Measurements from ENCODE around the gene DIP2A. TPM values are rescaled to one million over a fixed set of nuclear protein-coding genes. Genes with fewer than 3 reads are reported as not detected.
A peak's percentile ranks its signal among the peaks of the same experiment; 100 is the strongest.

Gene DIP2A
- total RNA-seq, 2 experiments from 2014 or later = 61.2 to 66.1 TPM

DNA sequence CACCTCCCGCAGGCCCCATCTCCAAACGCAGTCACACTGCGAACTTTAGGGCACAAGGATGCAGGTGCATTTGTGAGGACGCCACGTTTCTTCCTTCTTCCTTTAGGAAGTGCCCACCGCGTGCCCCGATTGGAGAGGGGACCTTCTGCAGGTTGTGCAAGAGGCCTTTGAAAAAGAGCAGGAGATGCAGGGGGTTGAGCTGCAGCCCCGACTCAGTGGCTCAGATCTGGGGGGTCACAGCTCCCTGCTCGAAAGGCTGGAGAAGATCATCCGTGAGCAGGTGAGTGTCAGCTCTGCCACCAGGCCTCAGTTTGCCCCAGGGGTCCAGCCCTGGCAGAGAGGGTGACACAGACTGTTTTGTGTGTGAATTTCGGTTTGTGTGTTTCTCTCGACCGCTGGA lies 31.2 kb upstream of the DIP2A start:
- Histone ChIP-seq H3K4me1 (ENCODE audit: insufficient read depth, low read length) (peaks cover 39% of the 10 kb centered on the region), H3K27ac (ENCODE audit: low read depth in 1 of 2, low read length in 2 of 2) (no peak overlapping the region), H3K4me3 (ENCODE audit: low read length) (no peak overlapping the region), H3K27me3 (ENCODE audit: control insufficient read depth in 1 of 2, insufficient read depth in 2 of 2, low read length in 2 of 2) (no peaks in the 10 kb centered on the region), H3K9me3 (ENCODE audit: control insufficient read depth in 1 of 2, insufficient read depth in 1 of 2, low read length in 2 of 2) (no peaks in the 10 kb centered on the region), H3K36me3 (ENCODE audit: insufficient read depth, low read length) (peaks cover 50% of the 10 kb centered on the region)
- intact Hi-C loops (cut with DNase I, micrococcal nuclease) = no loop called here
- Mint-ChIP-seq H3K27ac (peak overlapping the region; percentile 12), H3K4me3 (no peak overlapping the region), H3K9me3 (no peaks in the 10 kb centered on the region), H3K36me3 (ENCODE audit: low read depth) (peaks cover 33% of the 10 kb centered on the region), H3K4me1 (ENCODE audit: low read depth) (peaks cover 25% of the 10 kb centered on the region), H3K27me3 (no peaks in the 10 kb centered on the region)
- TF ChIP-seq, protein P1, sequence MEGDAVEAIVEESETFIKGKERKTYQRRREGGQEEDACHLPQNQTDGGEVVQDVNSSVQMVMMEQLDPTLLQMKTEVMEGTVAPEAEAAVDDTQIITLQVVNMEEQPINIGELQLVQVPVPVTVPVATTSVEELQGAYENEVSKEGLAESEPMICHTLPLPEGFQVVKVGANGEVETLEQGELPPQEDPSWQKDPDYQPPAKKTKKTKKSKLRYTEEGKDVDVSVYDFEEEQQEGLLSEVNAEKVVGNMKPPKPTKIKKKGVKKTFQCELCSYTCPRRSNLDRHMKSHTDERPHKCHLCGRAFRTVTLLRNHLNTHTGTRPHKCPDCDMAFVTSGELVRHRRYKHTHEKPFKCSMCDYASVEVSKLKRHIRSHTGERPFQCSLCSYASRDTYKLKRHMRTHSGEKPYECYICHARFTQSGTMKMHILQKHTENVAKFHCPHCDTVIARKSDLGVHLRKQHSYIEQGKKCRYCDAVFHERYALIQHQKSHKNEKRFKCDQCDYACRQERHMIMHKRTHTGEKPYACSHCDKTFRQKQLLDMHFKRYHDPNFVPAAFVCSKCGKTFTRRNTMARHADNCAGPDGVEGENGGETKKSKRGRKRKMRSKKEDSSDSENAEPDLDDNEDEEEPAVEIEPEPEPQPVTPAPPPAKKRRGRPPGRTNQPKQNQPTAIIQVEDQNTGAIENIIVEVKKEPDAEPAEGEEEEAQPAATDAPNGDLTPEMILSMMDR (IDR thresholded peaks at IDR 0.05) = no peak
- DNase-seq (no peak), ATAC-seq (ENCODE audit: poor library complexity) (no peak)
- POLR2A ChIA-PET = no interaction called here
- CTCF ChIA-PET = no interaction called here

DNA sequence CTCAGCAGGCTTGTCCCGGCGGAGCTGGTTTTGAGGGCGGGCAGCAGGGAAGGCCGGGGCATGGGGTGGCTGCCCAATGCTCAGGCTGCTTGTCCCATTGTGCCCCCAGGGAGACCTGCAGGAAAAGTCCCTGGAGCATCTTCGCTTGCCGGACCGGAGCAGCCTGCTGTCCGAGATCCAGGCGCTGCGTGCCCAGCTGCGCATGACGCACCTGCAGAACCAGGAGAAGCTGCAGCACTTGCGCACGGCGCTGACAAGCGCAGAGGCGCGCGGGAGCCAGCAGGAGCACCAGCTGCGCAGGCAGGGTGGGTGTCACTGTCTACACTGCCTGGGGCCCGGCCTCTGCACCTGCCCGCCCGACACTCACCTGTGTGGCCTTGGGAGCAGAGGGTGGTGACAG lies 30.4 kb upstream of the DIP2A start:
- no peak overlapping the region for H3K27ac Mint-ChIP-seq
- peaks cover 22% of the 10 kb centered on the region for H3K4me1 Mint-ChIP-seq (ENCODE audit: low read depth)
- no peaks in the 10 kb centered on the region for H3K27me3 Mint-ChIP-seq
- no peak for ATAC-seq (ENCODE audit: poor library complexity)
- ChIA-PET POLR2A (no interaction called here), CTCF (no interaction called here)
- H3K9me3 ChIP-seq (ENCODE audit: control insufficient read depth in 1 of 2, insufficient read depth in 1 of 2, low read length in 2 of 2) = no peaks in the 10 kb centered on the region
- no peak for DNase-seq
- H3K4me3 ChIP-seq (ENCODE audit: low read length) = no peak overlapping the region
- H3K4me1 ChIP-seq (ENCODE audit: insufficient read depth, low read length) = peaks cover 31% of the 10 kb centered on the region
- peaks cover 48% of the 10 kb centered on the region for H3K36me3 ChIP-seq (ENCODE audit: insufficient read depth, low read length)
- H3K27me3 ChIP-seq (ENCODE audit: control insufficient read depth in 1 of 2, insufficient read depth in 2 of 2, low read length in 2 of 2) = no peaks in the 10 kb centered on the region
- no peak overlapping the region for H3K4me3 Mint-ChIP-seq
- intact Hi-C loops (cut with DNase I, micrococcal nuclease) = no loop called here
- TF ChIP-seq, protein P1 (IDR thresholded peaks at IDR 0.05) = no peak
- H3K27ac ChIP-seq (ENCODE audit: low read depth in 1 of 2, low read length in 2 of 2) = no peak overlapping the region
- peaks cover 35% of the 10 kb centered on the region for H3K36me3 Mint-ChIP-seq (ENCODE audit: low read depth)
- no peaks in the 10 kb centered on the region for H3K9me3 Mint-ChIP-seq

DNA sequence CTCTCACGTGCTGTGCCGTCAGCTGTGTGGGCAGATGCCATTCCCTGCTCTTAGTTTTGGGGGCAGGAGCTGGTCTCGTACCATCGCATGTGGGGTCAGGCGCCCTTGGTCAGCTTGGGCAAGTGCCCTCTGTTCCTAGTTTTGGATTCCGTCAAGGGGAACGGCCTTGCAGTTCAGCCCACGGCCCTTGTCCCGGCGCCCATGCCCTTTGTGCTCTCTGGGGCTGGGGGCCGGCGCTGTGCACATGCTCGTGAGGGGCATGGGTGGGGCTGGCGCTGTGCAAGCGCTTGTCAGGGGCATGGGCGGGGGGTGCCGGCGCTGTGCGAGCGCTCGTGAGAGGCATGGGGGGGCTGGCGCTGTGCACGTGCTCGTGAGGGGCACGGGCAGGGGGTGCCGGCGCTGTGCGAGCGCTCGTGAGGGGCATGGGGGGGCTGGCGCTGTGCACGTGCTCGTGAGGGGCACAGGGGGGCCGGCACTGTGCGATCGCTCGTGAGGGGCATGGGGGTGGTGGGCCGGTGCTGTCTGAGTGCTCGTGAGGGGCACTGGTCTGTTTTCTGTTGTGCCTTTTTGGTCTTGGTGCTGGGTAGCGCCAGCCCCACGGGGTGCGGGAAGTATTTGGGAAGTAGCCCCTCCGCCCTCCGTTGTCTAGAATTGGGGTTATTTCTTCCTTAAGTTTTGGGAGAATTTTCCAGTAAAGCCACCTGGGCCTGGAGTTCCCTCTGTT lies 29.5 kb upstream of the DIP2A start:
- DNase-seq (no peak), ATAC-seq (ENCODE audit: poor library complexity) (no peak)
- H3K4me3 ChIP-seq (ENCODE audit: low read length) = no peak overlapping the region
- Mint-ChIP-seq H3K27ac (no peak overlapping the region), H3K27me3 (no peaks in the 10 kb centered on the region), H3K4me1 (ENCODE audit: low read depth) (peaks cover 17% of the 10 kb centered on the region), H3K36me3 (ENCODE audit: low read depth) (peaks cover 37% of the 10 kb centered on the region), H3K4me3 (no peak overlapping the region), H3K9me3 (no peaks in the 10 kb centered on the region)
- ChIA-PET CTCF (no interaction called here), POLR2A (no interaction called here)
- TF ChIP-seq, protein P1 (IDR thresholded peaks at IDR 0.05) = no peak
- intact Hi-C loops (cut with DNase I, micrococcal nuclease) = no loop called here
- H3K9me3 ChIP-seq (ENCODE audit: control insufficient read depth in 1 of 2, insufficient read depth in 1 of 2, low read length in 2 of 2) = no peaks in the 10 kb centered on the region
- peaks cover 52% of the 10 kb centered on the region for H3K36me3 ChIP-seq (ENCODE audit: insufficient read depth, low read length)
- no peaks in the 10 kb centered on the region for H3K27me3 ChIP-seq (ENCODE audit: control insufficient read depth in 1 of 2, insufficient read depth in 2 of 2, low read length in 2 of 2)
- H3K27ac ChIP-seq (ENCODE audit: low read depth in 1 of 2, low read length in 2 of 2) = no peak overlapping the region
- H3K4me1 ChIP-seq (ENCODE audit: insufficient read depth, low read length) = peaks cover 25% of the 10 kb centered on the region
